SK-N-SH treated with all-trans-retinoic acid at 6 μM for 48 hours (cell line): ENCODE data around the gene TMC5.

ENCODE experiments used
- BACH2 ChIP-seq: fragments of 250-450 bp; sonication (Bioruptor Pico); IDR thresholded peaks from 2 replicates; pipeline ENCODE4 v1.9.0; 2021; ENCODE audit warnings: mild to moderate bottlenecking, borderline replicate concordance
- GLIS3 ChIP-seq: fragments of 250-450 bp; sonication (Bioruptor Pico); IDR thresholded peaks from 2 replicates; pipeline ENCODE4 v1.5.0; 2020; ENCODE audit warnings: mild to moderate bottlenecking, moderate library complexity
- ISL1 ChIP-seq: fragments of 250-450 bp; sonication (Bioruptor Pico); IDR thresholded peaks from 2 replicates; pipeline ENCODE4 v2.1.2; 2022; ENCODE audit warnings: mild to moderate bottlenecking, moderate library complexity
- RARB ChIP-seq: fragments of 250-450 bp; sonication (Bioruptor Pico); IDR thresholded peaks from 2 replicates; pipeline ENCODE4 v1.8.0; 2021; ENCODE audit warnings: mild to moderate bottlenecking, moderate library complexity
- TCF4 ChIP-seq: fragments of 250-450 bp; sonication (Bioruptor Pico); IDR thresholded peaks from 2 replicates; pipeline ENCODE4 v1.8.0; 2021; ENCODE audit warnings: mild to moderate bottlenecking, moderate library complexity, borderline replicate concordance
- TOX ChIP-seq: fragments of 250-450 bp; sonication (Bioruptor Pico); IDR thresholded peaks from 2 replicates; pipeline ENCODE4 v1.8.0; 2021; ENCODE audit warnings: mild to moderate bottlenecking, moderate library complexity, borderline replicate concordance
- ZFP3 ChIP-seq: fragments of 250-450 bp; sonication (Bioruptor Pico); IDR thresholded peaks from 2 replicates; pipeline ENCODE4 v1.5.0; 2020; ENCODE audit warnings: mild to moderate bottlenecking, moderate library complexity
- ZFP30 ChIP-seq: fragments of 450-650 bp; formaldehyde crosslinking; IDR thresholded peaks from 2 replicates; pipeline ENCODE4 v1.5.0; 2022; ENCODE audit warnings: mild to moderate bottlenecking, moderate library complexity
- ZNF565 ChIP-seq: fragments of 450-650 bp; formaldehyde crosslinking; conservative IDR thresholded peaks from 2 replicates; pipeline ENCODE4 v1.5.0; 2020; ENCODE audit warnings: low read depth, mild to moderate bottlenecking, moderate library complexity
- ZNF70 ChIP-seq: fragments of 450-650 bp; formaldehyde crosslinking; IDR thresholded peaks from 2 replicates; pipeline ENCODE4 v1.5.0; 2020; ENCODE audit warnings: mild to moderate bottlenecking, moderate library complexity
- TF ChIP-seq, protein P1 (sequence below): fragments of 250-450 bp; sonication (Bioruptor Pico); IDR thresholded peaks from 2 replicates; pipeline ENCODE4 v1.5.1; 2021; ENCODE audit warnings: mild to moderate bottlenecking, moderate library complexity
- TF ChIP-seq, protein P2 (sequence below): fragments of 250-450 bp; sonication (Bioruptor Pico); IDR thresholded peaks from 2 replicates; pipeline ENCODE4 v1.8.0; 2020; ENCODE audit warnings: mild to moderate bottlenecking, moderate library complexity, borderline replicate concordance
- TF ChIP-seq, protein P3 (sequence below): fragments of 250-450 bp; sonication (Bioruptor Pico); IDR thresholded peaks from 2 replicates; pipeline ENCODE4 v1.5.1; 2020; ENCODE audit warnings: low read depth, mild to moderate bottlenecking, moderate library complexity
- TF ChIP-seq, protein P4 (sequence below): fragments of 250-450 bp; sonication (Bioruptor Pico); IDR thresholded peaks from 2 replicates; pipeline ENCODE4 v1.8.0; 2021; ENCODE audit warnings: low read depth, mild to moderate bottlenecking, moderate library complexity, borderline replicate concordance

DNA sequence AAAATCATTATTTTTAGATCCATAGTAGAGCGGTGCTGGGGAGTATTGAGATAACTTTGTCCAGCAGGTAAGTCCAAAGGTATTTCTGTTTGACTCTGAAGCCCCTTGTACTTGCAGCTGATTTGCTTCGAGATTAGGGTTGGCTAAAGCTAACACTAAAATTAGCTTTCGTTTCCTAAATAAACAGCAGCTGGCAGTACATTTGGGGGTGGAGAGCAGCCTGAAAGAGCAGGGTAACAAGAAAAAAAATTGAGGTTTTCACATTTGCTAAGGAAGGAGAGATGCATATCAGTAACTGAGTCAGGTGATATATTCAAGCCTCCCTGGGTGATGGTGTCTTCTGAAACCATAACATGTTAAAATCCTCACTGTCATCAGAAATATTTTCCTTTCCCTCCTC, 37.4 kb upstream of the TMC5 start:
- no peak for TF ChIP-seq RARB (CRISPR knock-in tag)
- no peak for TF ChIP-seq ZNF70 (CRISPR knock-in tag)
- TF ChIP-seq, protein P1, sequence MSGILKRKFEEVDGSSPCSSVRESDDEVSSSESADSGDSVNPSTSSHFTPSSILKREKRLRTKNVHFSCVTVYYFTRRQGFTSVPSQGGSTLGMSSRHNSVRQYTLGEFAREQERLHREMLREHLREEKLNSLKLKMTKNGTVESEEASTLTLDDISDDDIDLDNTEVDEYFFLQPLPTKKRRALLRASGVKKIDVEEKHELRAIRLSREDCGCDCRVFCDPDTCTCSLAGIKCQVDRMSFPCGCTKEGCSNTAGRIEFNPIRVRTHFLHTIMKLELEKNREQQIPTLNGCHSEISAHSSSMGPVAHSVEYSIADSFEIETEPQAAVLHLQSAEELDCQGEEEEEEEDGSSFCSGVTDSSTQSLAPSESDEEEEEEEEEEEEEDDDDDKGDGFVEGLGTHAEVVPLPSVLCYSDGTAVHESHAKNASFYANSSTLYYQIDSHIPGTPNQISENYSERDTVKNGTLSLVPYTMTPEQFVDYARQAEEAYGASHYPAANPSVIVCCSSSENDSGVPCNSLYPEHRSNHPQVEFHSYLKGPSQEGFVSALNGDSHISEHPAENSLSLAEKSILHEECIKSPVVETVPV, result no peak
- TF ChIP-seq, protein P2, sequence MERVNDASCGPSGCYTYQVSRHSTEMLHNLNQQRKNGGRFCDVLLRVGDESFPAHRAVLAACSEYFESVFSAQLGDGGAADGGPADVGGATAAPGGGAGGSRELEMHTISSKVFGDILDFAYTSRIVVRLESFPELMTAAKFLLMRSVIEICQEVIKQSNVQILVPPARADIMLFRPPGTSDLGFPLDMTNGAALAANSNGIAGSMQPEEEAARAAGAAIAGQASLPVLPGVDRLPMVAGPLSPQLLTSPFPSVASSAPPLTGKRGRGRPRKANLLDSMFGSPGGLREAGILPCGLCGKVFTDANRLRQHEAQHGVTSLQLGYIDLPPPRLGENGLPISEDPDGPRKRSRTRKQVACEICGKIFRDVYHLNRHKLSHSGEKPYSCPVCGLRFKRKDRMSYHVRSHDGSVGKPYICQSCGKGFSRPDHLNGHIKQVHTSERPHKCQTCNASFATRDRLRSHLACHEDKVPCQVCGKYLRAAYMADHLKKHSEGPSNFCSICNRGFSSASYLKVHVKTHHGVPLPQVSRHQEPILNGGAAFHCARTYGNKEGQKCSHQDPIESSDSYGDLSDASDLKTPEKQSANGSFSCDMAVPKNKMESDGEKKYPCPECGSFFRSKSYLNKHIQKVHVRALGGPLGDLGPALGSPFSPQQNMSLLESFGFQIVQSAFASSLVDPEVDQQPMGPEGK, result no peak
- no peak for TF ChIP-seq TOX (CRISPR knock-in tag)
- TF ChIP-seq, protein P3, sequence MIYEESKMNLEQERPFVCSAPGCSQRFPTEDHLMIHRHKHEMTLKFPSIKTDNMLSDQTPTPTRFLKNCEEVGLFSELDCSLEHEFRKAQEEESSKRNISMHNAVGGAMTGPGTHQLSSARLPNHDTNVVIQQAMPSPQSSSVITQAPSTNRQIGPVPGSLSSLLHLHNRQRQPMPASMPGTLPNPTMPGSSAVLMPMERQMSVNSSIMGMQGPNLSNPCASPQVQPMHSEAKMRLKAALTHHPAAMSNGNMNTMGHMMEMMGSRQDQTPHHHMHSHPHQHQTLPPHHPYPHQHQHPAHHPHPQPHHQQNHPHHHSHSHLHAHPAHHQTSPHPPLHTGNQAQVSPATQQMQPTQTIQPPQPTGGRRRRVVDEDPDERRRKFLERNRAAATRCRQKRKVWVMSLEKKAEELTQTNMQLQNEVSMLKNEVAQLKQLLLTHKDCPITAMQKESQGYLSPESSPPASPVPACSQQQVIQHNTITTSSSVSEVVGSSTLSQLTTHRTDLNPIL (CRISPR knock-in tag), result no peak
- TF ChIP-seq ZFP3 (CRISPR knock-in tag), result no peak
- no peak for TF ChIP-seq TCF4 (CRISPR knock-in tag)
- no peak for TF ChIP-seq GLIS3 (CRISPR knock-in tag)
- TF ChIP-seq, protein P4, sequence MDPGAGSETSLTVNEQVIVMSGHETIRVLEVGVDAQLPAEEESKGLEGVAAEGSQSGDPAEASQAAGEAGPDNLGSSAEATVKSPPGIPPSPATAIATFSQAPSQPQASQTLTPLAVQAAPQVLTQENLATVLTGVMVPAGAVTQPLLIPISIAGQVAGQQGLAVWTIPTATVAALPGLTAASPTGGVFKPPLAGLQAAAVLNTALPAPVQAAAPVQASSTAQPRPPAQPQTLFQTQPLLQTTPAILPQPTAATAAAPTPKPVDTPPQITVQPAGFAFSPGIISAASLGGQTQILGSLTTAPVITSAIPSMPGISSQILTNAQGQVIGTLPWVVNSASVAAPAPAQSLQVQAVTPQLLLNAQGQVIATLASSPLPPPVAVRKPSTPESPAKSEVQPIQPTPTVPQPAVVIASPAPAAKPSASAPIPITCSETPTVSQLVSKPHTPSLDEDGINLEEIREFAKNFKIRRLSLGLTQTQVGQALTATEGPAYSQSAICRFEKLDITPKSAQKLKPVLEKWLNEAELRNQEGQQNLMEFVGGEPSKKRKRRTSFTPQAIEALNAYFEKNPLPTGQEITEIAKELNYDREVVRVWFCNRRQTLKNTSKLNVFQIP (CRISPR knock-in tag), result no peak
- no peak for TF ChIP-seq ZFP30
- no peak for TF ChIP-seq ZNF565 (CRISPR knock-in tag)
- TF ChIP-seq ISL1, result no peak
- no peak for TF ChIP-seq BACH2 (CRISPR knock-in tag)
